AG04449 (cell line): Measurements from ENCODE around the gene TMEM100.

ENCODE experiments used
- CTCF ChIA-PET: fragments of 350-600 bp; formaldehyde crosslinking; extraction: SDS; loops from one replicate; lab custom pipeline; 2021; ENCODE audit warnings: antibody characterized with exemption; lab: Yijun Ruan, JAX
- POLR2A ChIA-PET: fragments of 400-600, 350-600 bp; formaldehyde crosslinking; extraction: SDS; loops from one replicate; lab custom pipeline; 2020; ENCODE audit warnings: antibody characterized with exemption, inconsistent platforms; lab: Yijun Ruan, JAX
- DNase-seq: peaks from one replicate; pipeline ENCODE4 v3.0.0-alpha.2; 2010; ENCODE audit warnings: low read depth, low spot score
- H3K4me3 ChIP-seq: 2 replicates; pipeline ENCODE4 v1.5.1; 2011; ENCODE audit warnings: low read depth, mild to moderate bottlenecking, control low read depth, low read length
- CTCF ChIP-seq: IDR thresholded peaks from one replicate; pipeline ENCODE4 v1.5.1; 2011; ENCODE audit warnings: mild to moderate bottlenecking, moderate library complexity, low read length, control low read depth, inconsistent platforms; ENCODE audit not compliant: insufficient read depth; ENCODE audit errors: missing control alignments

The TMEM100 gene

GRCh38 chr17:55709984-55710383 is 12.7 kb downstream of the TMEM100 start:
- TF ChIP-seq CTCF: no peak
- ChIA-PET CTCF (interaction anchor here (1.0 to 4.0 kb wide), 3 partner anchors 8 to 13 kb away, joined by 3 to 45 read pairs (median 4); partner anchors contain the start of gene TMEM100), POLR2A (no interaction called here)
- no peak for DNase-seq
- no peak overlapping the region for H3K4me3 ChIP-seq

- no peak overlapping the region for H3K4me3 ChIP-seq
- CTCF ChIA-PET: interaction anchor here (1.0 to 4.0 kb wide), 3 partner anchors 9 to 13 kb away, joined by 3 to 45 read pairs (median 4); partner anchors contain the start of gene TMEM100
- DNase-seq: no peak
- no peak for TF ChIP-seq CTCF
- POLR2A ChIA-PET: no interaction called here
These were observed 13.2 kb downstream of the TMEM100 start for GRCh38 chr17:55709440-55709839.

GRCh38 chr17:55708175-55708974 is 14.3 kb downstream of the TMEM100 start:
- H3K4me3 ChIP-seq: no peak overlapping the region; the same call in 1 of the 2 replicates
- CTCF ChIA-PET: interaction anchor here (1.1 to 4.0 kb wide), 2 partner anchors 10 to 182 kb away, joined by 3 to 45 read pairs; no protein-coding TSS in a partner anchor
- no peak for TF ChIP-seq CTCF
- DNase-seq: no peak
- POLR2A ChIA-PET: no interaction called here

- ChIA-PET POLR2A (no interaction called here), CTCF (interaction anchor here (0.9 to 4.0 kb wide), 2 partner anchors 11 to 29 kb away, joined by 3 to 45 read pairs; no protein-coding TSS in a partner anchor)
- TF ChIP-seq CTCF: no peak
- no peak overlapping the region for H3K4me3 ChIP-seq
- DNase-seq: no peak
These were observed 15.6 kb downstream of the TMEM100 start for GRCh38 chr17:55706808-55707773.

- ChIA-PET CTCF (no interaction called here), POLR2A (no interaction called here)
- no peak overlapping the region for H3K4me3 ChIP-seq
- DNase-seq: no peak
- no peak for TF ChIP-seq CTCF
These were observed 16.8 kb downstream of the TMEM100 start for GRCh38 chr17:55705847-55706246.

- ChIA-PET POLR2A (no interaction called here), CTCF (interaction anchor here (1.9 kb wide), 1 partner anchor 14 kb away, joined by 10 read pairs; no protein-coding TSS in a partner anchor)
These were observed 18.3 kb downstream of the TMEM100 start for GRCh38 chr17:55704401-55704800.

More at GRCh38 chr17:55704401-55704800, 18.3 kb downstream of the TMEM100 start:
- TF ChIP-seq CTCF: no peak
- DNase-seq: no peak
- no peak overlapping the region for H3K4me3 ChIP-seq
